ENCODE results near the gene CHRNA4. TPM values are rescaled to one million over a fixed set of nuclear protein-coding genes. Genes with fewer than 3 reads are reported as not detected.

CHRNA4 gene
- total and polyA plus RNA-seq, 2 experiments from 2014 or later, result 0.15 TPM; not detected in 1

DNA sequence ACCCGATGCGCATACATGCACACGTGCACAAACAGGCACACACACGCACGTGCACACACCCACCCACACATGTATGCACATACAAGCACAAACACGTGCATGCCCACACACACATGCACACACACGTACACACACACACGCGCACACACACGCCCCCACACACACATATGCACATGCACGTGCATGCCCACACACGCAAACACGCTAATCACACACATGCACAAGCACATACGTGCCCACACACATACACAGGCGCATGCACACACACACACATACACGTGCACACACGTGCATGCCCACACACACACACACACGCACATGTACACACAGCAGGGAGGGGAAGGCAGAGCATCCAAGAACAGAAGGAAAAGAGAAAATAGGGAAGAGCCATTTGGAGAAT lies 26.8 kb upstream of the CHRNA4 start:
- no peaks in the 10 kb centered on the region for H3K9me3 ChIP-seq (ENCODE audit: low read depth)
- H3K27ac ChIP-seq, result no peak overlapping the region
- TF ChIP-seq, protein P1, sequence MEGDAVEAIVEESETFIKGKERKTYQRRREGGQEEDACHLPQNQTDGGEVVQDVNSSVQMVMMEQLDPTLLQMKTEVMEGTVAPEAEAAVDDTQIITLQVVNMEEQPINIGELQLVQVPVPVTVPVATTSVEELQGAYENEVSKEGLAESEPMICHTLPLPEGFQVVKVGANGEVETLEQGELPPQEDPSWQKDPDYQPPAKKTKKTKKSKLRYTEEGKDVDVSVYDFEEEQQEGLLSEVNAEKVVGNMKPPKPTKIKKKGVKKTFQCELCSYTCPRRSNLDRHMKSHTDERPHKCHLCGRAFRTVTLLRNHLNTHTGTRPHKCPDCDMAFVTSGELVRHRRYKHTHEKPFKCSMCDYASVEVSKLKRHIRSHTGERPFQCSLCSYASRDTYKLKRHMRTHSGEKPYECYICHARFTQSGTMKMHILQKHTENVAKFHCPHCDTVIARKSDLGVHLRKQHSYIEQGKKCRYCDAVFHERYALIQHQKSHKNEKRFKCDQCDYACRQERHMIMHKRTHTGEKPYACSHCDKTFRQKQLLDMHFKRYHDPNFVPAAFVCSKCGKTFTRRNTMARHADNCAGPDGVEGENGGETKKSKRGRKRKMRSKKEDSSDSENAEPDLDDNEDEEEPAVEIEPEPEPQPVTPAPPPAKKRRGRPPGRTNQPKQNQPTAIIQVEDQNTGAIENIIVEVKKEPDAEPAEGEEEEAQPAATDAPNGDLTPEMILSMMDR (IDR thresholded peaks at IDR 0.05; ENCODE audit: low read depth, low read length), result no peak
- no peak overlapping the region for H3K4me3 ChIP-seq
- H3K4me1 ChIP-seq (ENCODE audit: low read depth), result no peaks in the 10 kb centered on the region
- no peak for DNase-seq (ENCODE audit: low read depth in 1 of 2, low spot score in 1 of 2)
- no peaks in the 10 kb centered on the region for H3K36me3 ChIP-seq
- H3K27me3 ChIP-seq, result peaks cover 3% of the 10 kb centered on the region

DNA sequence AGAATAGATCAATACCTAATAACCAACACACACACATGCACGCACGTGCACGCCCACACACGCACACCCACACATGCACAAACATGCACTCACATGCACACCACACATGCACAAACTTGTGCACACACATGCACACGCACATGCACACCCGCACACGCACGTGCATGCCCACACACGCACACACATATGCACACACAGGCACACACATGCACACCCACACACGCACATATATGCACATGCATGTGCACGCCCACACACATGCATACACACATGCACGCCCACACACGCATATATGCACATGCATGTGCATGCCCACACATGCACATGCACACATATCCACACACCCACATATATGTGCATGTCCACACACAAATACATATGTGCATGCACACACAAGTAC lies 26.2 kb upstream of the CHRNA4 start:
- TF ChIP-seq, protein P1 (IDR thresholded peaks at IDR 0.05; ENCODE audit: low read depth, low read length), result no peak
- Histone ChIP-seq H3K27me3 (peaks cover 3% of the 10 kb centered on the region), H3K9me3 (ENCODE audit: low read depth) (no peaks in the 10 kb centered on the region), H3K36me3 (no peaks in the 10 kb centered on the region), H3K27ac (no peak overlapping the region), H3K4me3 (no peak overlapping the region), H3K4me1 (ENCODE audit: low read depth) (no peaks in the 10 kb centered on the region)
- DNase-seq (ENCODE audit: low read depth in 1 of 2, low spot score in 1 of 2), result no peak

DNA sequence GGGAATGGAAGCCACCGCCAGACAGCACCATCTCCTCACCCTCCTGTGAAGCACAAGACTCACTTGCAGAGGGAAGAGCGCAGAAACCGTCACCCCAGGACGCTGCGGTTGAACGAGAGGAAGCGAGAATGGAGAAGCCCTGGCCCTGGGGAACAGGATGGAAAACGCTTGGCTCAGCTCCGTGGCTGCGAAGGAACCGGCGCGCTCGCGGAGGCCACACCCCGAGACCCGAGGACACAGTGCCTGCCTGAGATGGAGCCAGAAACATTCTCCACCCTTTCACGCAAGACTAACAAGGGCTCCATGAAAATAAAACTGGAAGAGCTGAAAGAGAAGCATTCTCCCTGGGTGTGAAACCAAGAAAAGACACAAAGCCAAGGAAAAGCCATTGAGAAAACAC lies 25.3 kb upstream of the CHRNA4 start:
- no peaks in the 10 kb centered on the region for H3K4me1 ChIP-seq (ENCODE audit: low read depth)
- no peaks in the 10 kb centered on the region for H3K9me3 ChIP-seq (ENCODE audit: low read depth)
- TF ChIP-seq, protein P1 (IDR thresholded peaks at IDR 0.05; ENCODE audit: low read depth, low read length), result no peak
- no peak overlapping the region for H3K4me3 ChIP-seq
- DNase-seq (ENCODE audit: low read depth in 1 of 2, low spot score in 1 of 2), result no peak
- H3K36me3 ChIP-seq, result no peaks in the 10 kb centered on the region
- H3K27ac ChIP-seq, result no peak overlapping the region
- peaks cover 3% of the 10 kb centered on the region for H3K27me3 ChIP-seq

DNA sequence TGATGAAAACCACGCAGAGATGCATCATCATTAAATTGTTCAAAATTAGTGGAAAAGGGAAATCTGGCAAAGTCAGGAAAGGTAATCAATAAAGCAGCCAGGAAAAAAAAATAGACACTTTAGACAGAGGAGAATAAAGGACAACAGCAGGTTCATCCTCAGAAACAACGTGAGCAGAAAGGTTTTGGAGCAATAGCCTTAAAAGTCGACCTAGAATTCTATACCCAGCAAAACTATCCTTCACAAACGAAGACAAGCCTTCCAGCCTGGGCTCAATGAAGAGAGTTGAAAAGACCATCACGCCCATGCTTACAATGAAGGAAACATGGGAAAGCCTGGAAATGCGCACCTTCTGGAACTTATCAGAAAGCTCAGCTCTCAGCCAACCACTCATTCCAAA lies 24.7 kb upstream of the CHRNA4 start:
- no peaks in the 10 kb centered on the region for H3K9me3 ChIP-seq (ENCODE audit: low read depth)
- DNase-seq (ENCODE audit: low read depth in 1 of 2, low spot score in 1 of 2), result no peak
- no peak overlapping the region for H3K27ac ChIP-seq
- no peaks in the 10 kb centered on the region for H3K4me1 ChIP-seq (ENCODE audit: low read depth)
- no peaks in the 10 kb centered on the region for H3K36me3 ChIP-seq
- no peak overlapping the region for H3K4me3 ChIP-seq
- peaks cover 3% of the 10 kb centered on the region for H3K27me3 ChIP-seq
- TF ChIP-seq, protein P1 (IDR thresholded peaks at IDR 0.05; ENCODE audit: low read depth, low read length), result no peak

DNA sequence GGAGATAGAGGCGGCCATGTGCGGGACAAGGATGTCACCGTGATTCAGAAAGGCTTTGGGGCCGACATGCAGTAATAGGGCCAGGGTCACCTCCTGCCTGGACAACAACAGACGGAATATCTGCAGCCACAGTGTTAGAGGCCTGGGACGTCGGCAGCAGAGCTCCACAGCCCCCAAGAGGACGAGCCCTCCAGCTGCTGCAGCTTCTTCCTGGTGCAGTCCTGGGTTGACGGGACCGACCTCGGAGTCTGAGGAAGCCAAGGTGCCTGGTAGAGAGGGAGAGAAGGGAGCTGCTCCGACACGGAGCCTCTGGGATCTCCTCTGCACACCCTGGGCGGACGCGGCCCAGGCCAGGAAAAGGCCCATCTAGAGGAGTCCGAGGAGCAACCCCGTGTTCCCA lies 23.2 kb upstream of the CHRNA4 start:
- Histone ChIP-seq H3K4me3 (no peak overlapping the region), H3K27me3 (peaks cover 3% of the 10 kb centered on the region), H3K36me3 (no peaks in the 10 kb centered on the region), H3K9me3 (ENCODE audit: low read depth) (no peaks in the 10 kb centered on the region), H3K4me1 (ENCODE audit: low read depth) (no peaks in the 10 kb centered on the region), H3K27ac (no peak overlapping the region)
- DNase-seq (ENCODE audit: low read depth in 1 of 2, low spot score in 1 of 2), result no peak
- TF ChIP-seq, protein P1 (IDR thresholded peaks at IDR 0.05; ENCODE audit: low read depth, low read length), result no peak

DNA sequence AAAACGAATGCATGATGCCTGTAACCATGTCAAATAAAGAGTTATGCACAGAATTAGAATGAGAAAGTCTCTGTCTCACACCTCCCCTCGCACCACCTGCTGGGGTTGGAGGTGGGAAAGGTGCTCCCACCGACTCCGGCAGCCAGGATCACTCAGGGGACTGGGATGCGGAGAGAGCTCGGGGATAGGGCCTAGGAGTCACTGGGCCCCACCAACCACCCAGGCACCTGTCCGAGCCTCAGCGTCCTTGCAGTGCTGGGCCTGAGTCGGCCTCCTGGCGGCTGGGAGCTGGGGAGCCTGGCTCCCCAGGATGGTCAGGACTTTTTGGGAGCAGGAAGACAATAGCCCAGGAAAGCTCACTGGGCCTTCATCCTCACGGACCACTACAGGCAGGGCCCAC lies 22.4 kb upstream of the CHRNA4 start:
- TF ChIP-seq, protein P1 (IDR thresholded peaks at IDR 0.05; ENCODE audit: low read depth, low read length), result no peak
- H3K27me3 ChIP-seq, result peaks cover 3% of the 10 kb centered on the region
- no peaks in the 10 kb centered on the region for H3K9me3 ChIP-seq (ENCODE audit: low read depth)
- H3K27ac ChIP-seq, result no peak overlapping the region
- H3K4me1 ChIP-seq (ENCODE audit: low read depth), result no peaks in the 10 kb centered on the region
- no peaks in the 10 kb centered on the region for H3K36me3 ChIP-seq
- H3K4me3 ChIP-seq, result no peak overlapping the region
- no peak for DNase-seq (ENCODE audit: low read depth in 1 of 2, low spot score in 1 of 2)
